H1 (cell line): ENCODE measurements around the gene SCGB2A2. TPM values are rescaled to one million over a fixed set of nuclear protein-coding genes. Genes with fewer than 3 reads are reported as not detected.

ENCODE experiments used
- ATF2 ChIP-seq: IDR thresholded peaks from 2 replicates; pipeline ENCODE4 v1.6.1; 2012; ENCODE audit warnings: low read length, inconsistent platforms
- CBX5 ChIP-seq: fragments of 300-800, 300-1000 bp; sonication (generic); IDR thresholded peaks from 2 replicates; pipeline ENCODE4 v1.7.1; 2016; ENCODE audit warnings: antibody characterized with exemption, low read length, low read depth
- CHD7 ChIP-seq: fragments of 300-600 bp; sonication (generic); IDR thresholded peaks from 2 replicates; pipeline ENCODE4 v1.7.1; 2012; ENCODE audit warnings: low read length, moderate library complexity, mild to moderate bottlenecking, inconsistent platforms; ENCODE audit not compliant: insufficient replicate concordance
- SUZ12 ChIP-seq: fragments of 200-600 bp; sonication (generic); IDR thresholded peaks from 2 replicates; pipeline ENCODE4 v1.6.1; 2012; ENCODE audit warnings: mild to moderate bottlenecking, inconsistent platforms, low read length, moderate library complexity, mixed read lengths
- polyA plus RNA-seq, 7 experiments: library from polyadenylated mRNA; depleted of rRNA in 3 of 7; stranded (reverse) in 5 of 7; unstranded in 2 of 7; fragments of >200 nt in 5 of 7; fragments of 200-250 nt in 2 of 7; gene quantifications; 1 replicate in 5 of 7; 2 replicates in 1 of 7; 4 replicates in 1 of 7; pipeline versions ENCODE4 v1.2.1 to v1.2.3, GENCODE V29; 2011 to 2013; ENCODE audit warnings: missing spikeins in 2 of 7, mixed read lengths in 2 of 7
- total RNA-seq: library from RNA; stranded (reverse); fragmentation: NEBNext Ultra II Directional; extraction: Animal tissue kit (Norgen Biotek cat#: 25700); gene quantifications from 2 replicates; pipeline ENCODE4 v1.2.1, GENCODE V29; 2021

The SCGB2A2 gene
- total and polyA plus RNA-seq, 2 of the 8 experiments (the other 6 are each of a cell fraction or from before 2014, with no cell fraction given) = not detected

DNA sequence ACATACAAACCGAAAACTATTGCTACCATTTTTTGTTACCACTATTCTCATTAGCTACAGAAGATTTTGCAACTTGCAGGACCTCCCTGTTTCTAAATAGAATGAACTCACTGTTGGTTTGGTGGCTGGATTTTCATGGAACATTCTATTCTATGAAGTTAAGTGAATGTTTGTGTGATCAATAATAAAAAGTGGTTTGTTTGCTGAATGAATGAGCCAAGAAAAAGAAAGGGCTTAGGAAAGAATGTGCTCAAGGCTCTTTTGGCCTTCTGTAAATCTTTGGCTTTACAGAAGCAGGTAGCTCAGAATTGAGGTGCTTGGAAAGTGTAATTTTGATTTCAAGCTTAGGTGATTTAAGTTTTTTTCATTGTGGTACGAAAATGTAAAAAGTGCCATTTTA, 33.8 kb upstream of the SCGB2A2 start (continued):
- TF ChIP-seq CBX5 (no peak), SUZ12 (no peak), ATF2 (no peak), CHD7 (no peak)
